Prostate gland (tissue), 2 donors: ENCODE data around the gene CNIH4.

Experiments used
- POLR2A ChIP-seq: fragments of 450-650 bp; IDR thresholded peaks from one replicate; pipeline ENCODE4 v1.6.1; 2016; ENCODE audit warnings: antibody characterized with exemption, mild to moderate bottlenecking
- TF ChIP-seq, protein P1 (sequence below), 4 experiments: fragments of 200-600 bp in 2 of 4; fragments of 450-650 bp in 2 of 4; sonication (generic) in 2 of 4; IDR thresholded peaks; 1 replicate in 3 of 4; 2 replicates in 1 of 4; pipeline ENCODE4 v1.5.1; 2016 to 2019; ENCODE audit warnings: antibody characterized with exemption in 4 of 4, mild to moderate bottlenecking in 2 of 4, moderate library complexity in 2 of 4

GRCh38 chr1:224317383-224318045, 39.2 kb upstream of the CNIH4 start:
- TF ChIP-seq, protein P1, sequence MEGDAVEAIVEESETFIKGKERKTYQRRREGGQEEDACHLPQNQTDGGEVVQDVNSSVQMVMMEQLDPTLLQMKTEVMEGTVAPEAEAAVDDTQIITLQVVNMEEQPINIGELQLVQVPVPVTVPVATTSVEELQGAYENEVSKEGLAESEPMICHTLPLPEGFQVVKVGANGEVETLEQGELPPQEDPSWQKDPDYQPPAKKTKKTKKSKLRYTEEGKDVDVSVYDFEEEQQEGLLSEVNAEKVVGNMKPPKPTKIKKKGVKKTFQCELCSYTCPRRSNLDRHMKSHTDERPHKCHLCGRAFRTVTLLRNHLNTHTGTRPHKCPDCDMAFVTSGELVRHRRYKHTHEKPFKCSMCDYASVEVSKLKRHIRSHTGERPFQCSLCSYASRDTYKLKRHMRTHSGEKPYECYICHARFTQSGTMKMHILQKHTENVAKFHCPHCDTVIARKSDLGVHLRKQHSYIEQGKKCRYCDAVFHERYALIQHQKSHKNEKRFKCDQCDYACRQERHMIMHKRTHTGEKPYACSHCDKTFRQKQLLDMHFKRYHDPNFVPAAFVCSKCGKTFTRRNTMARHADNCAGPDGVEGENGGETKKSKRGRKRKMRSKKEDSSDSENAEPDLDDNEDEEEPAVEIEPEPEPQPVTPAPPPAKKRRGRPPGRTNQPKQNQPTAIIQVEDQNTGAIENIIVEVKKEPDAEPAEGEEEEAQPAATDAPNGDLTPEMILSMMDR (IDR thresholded peaks at IDR 0.05) = no peak
- no peak for TF ChIP-seq POLR2A
